Activated T-helper 1 cell treated with anti-CD3 and anti-CD28 coated beads, Interleukin-12 subunit alpha, Interleukin-12 subunit beta, Interleukin-2, Interleukin-4 antibody, amounts not matched to agents 30 ng/mL and 10 ng/mL and 1 ng/mL, durations not matched to agents 14 hours and 24 hours and 36 hours (primary cell): Measurements from ENCODE around the gene CADM4. TPM values are rescaled to one million over a fixed set of nuclear protein-coding genes. Genes with fewer than 3 reads are reported as not detected.
A peak's percentile ranks its signal among the peaks of the same experiment; 100 is the strongest.

ENCODE experiments used
- DNase-seq: peaks from one replicate; pipeline ENCODE4 v3.0.0; 2021; ENCODE audit warnings: low spot score
- H3K27ac Mint-ChIP-seq: one replicate; pipeline ENCODE4 v1.8.0; 2021; ENCODE audit warnings: mild to moderate bottlenecking, mixed read lengths
- H3K27me3 Mint-ChIP-seq: one replicate; pipeline ENCODE4 v1.8.0; 2022; ENCODE audit warnings: mild to moderate bottlenecking, moderate library complexity, mixed read lengths; ENCODE audit not compliant: insufficient read depth
- H3K36me3 Mint-ChIP-seq: one replicate; pipeline ENCODE4 v1.8.0; 2021; ENCODE audit warnings: low read depth, mixed read lengths
- H3K4me1 Mint-ChIP-seq: one replicate; pipeline ENCODE4 v1.8.0; 2021; ENCODE audit warnings: low read depth, mixed read lengths
- H3K4me3 Mint-ChIP-seq: one replicate; pipeline ENCODE4 v1.8.0; 2021; ENCODE audit warnings: mild to moderate bottlenecking, moderate library complexity, mixed read lengths
- H3K9me3 Mint-ChIP-seq: one replicate; pipeline ENCODE4 v1.8.0; 2021; ENCODE audit warnings: mixed read lengths
- intact Hi-C: fragments of 100-400 bp; cut with micrococcal nuclease; formaldehyde crosslinking; loops from one replicate; pipeline ENCODE4 v1.15.1; 2024
- total RNA-seq: library from RNA; stranded (reverse); gene quantifications from 2 replicates; pipeline ENCODE4 v1.2.3, GENCODE V29; 2022

CADM4 gene
- total RNA-seq, 1 donor from 2014 or later, result 0.39 TPM

GRCh38 chr19:43623889-43624670 is 15.6 kb downstream of the CADM4 start:
- no peak overlapping the region for H3K27ac Mint-ChIP-seq
- peaks cover 31% of the 10 kb centered on the region for H3K4me1 Mint-ChIP-seq
- intact Hi-C loops, result no loop called here
- no peaks in the 10 kb centered on the region for H3K9me3 Mint-ChIP-seq
- no peak for DNase-seq
- peaks cover 6% of the 10 kb centered on the region for H3K27me3 Mint-ChIP-seq
- H3K4me3 Mint-ChIP-seq, result no peak overlapping the region
- H3K36me3 Mint-ChIP-seq, result no peaks in the 10 kb centered on the region

- Mint-ChIP-seq H3K27me3 (peaks cover 3% of the 10 kb centered on the region), H3K4me1 (peaks cover 31% of the 10 kb centered on the region), H3K9me3 (no peaks in the 10 kb centered on the region), H3K27ac (no peak overlapping the region), H3K4me3 (no peak overlapping the region), H3K36me3 (no peaks in the 10 kb centered on the region)
- no peak for DNase-seq
- intact Hi-C loops, result no loop called here
Observed at GRCh38 chr19:43622956-43623355, 16.7 kb downstream of the CADM4 start.

GRCh38 chr19:43622070-43622469 is 17.6 kb downstream of the CADM4 start:
- Mint-ChIP-seq H3K27ac (no peak overlapping the region), H3K9me3 (no peaks in the 10 kb centered on the region), H3K4me3 (no peak overlapping the region), H3K36me3 (no peaks in the 10 kb centered on the region), H3K4me1 (peaks cover 31% of the 10 kb centered on the region), H3K27me3 (peaks cover 3% of the 10 kb centered on the region)
- no peak for DNase-seq
- intact Hi-C loops, result no loop called here

- Mint-ChIP-seq H3K4me3 (peak overlapping the region; percentile 98), H3K4me1 (peaks cover 31% of the 10 kb centered on the region), H3K27ac (peak overlapping the region; percentile 99), H3K36me3 (no peaks in the 10 kb centered on the region), H3K9me3 (no peaks in the 10 kb centered on the region), H3K27me3 (no peaks in the 10 kb centered on the region)
- DNase-seq, result peak; percentile 78
- intact Hi-C loops, result loop anchor here (1.0 kb wide), 1 partner anchor 20 kb away; no protein-coding TSS in a partner anchor
Observed at GRCh38 chr19:43620061-43621001, 19.3 kb downstream of the CADM4 start.

- H3K4me1 Mint-ChIP-seq, result peaks cover 23% of the 10 kb centered on the region
- no peaks in the 10 kb centered on the region for H3K36me3 Mint-ChIP-seq
- no peaks in the 10 kb centered on the region for H3K27me3 Mint-ChIP-seq
- H3K9me3 Mint-ChIP-seq, result no peaks in the 10 kb centered on the region
- peak within 1 kb of the TSS; percentile 98 for H3K4me3 Mint-ChIP-seq
- intact Hi-C loops, result loop anchor here (1.0 kb wide), 10 partner anchors 21 to 165 kb away; partner anchors contain the start of genes IRGQ, PHLDB3, PINLYP and SMG9
- peak within 1 kb of the TSS; percentile 99 for H3K27ac Mint-ChIP-seq
- DNase-seq, result peak; percentile 86
Observed at GRCh38 chr19:43619262-43620060, 20.2 kb downstream of the CADM4 start, which contains the start of gene ZNF428. TSS of gene ZNF428 (minus strand) at chr19:43619629. CDS start at chr19:43614304, 5,325 bp downstream.

GRCh38 chr19:43618921-43619261 is 20.8 kb downstream of the CADM4 start:
- intact Hi-C loops, result loop anchor here (1.0 kb wide), 9 partner anchors 23 to 165 kb away; partner anchors contain the start of genes IRGQ, PHLDB3, PINLYP and SMG9
- peak overlapping the region; percentile 94 for H3K27ac Mint-ChIP-seq
- H3K27me3 Mint-ChIP-seq, result no peaks in the 10 kb centered on the region
- H3K4me3 Mint-ChIP-seq, result peak overlapping the region; percentile 98
- H3K4me1 Mint-ChIP-seq, result peaks cover 18% of the 10 kb centered on the region
- no peaks in the 10 kb centered on the region for H3K36me3 Mint-ChIP-seq
- no peaks in the 10 kb centered on the region for H3K9me3 Mint-ChIP-seq
- no peak for DNase-seq

- Mint-ChIP-seq H3K27me3 (no peaks in the 10 kb centered on the region), H3K4me3 (peak overlapping the region; percentile 5), H3K36me3 (no peaks in the 10 kb centered on the region), H3K27ac (no peak overlapping the region), H3K9me3 (no peaks in the 10 kb centered on the region), H3K4me1 (peaks cover 17% of the 10 kb centered on the region)
- no peak for DNase-seq
- intact Hi-C loops, result no loop called here
Observed at GRCh38 chr19:43616954-43617353, 22.7 kb downstream of the CADM4 start.

GRCh38 chr19:43616306-43616705 is 23.3 kb downstream of the CADM4 start:
- intact Hi-C loops, result no loop called here
- H3K36me3 Mint-ChIP-seq, result no peaks in the 10 kb centered on the region
- H3K4me3 Mint-ChIP-seq, result no peak overlapping the region
- H3K4me1 Mint-ChIP-seq, result peaks cover 12% of the 10 kb centered on the region
- H3K9me3 Mint-ChIP-seq, result no peaks in the 10 kb centered on the region
- no peak for DNase-seq
- no peak overlapping the region for H3K27ac Mint-ChIP-seq
- H3K27me3 Mint-ChIP-seq, result no peaks in the 10 kb centered on the region

GRCh38 chr19:43612374-43612773 is 27.3 kb downstream of the CADM4 start:
- Mint-ChIP-seq H3K4me1 (peaks cover 3% of the 10 kb centered on the region), H3K27ac (peak overlapping the region; percentile 18), H3K9me3 (no peaks in the 10 kb centered on the region), H3K4me3 (no peak overlapping the region), H3K36me3 (no peaks in the 10 kb centered on the region), H3K27me3 (no peaks in the 10 kb centered on the region)
- intact Hi-C loops, result no loop called here
- no peak for DNase-seq

GRCh38 chr19:43611788-43612187 is 27.9 kb downstream of the CADM4 start, which contains the start of gene SRRM5:
TSS of gene SRRM5 (plus strand) at chr19:43612088. CDS start at chr19:43612122, 34 bp downstream.
- no peak for DNase-seq
- intact Hi-C loops, result no loop called here

GRCh38 chr19:43610493-43610892 is 29.2 kb downstream of the CADM4 start:
- H3K4me3 Mint-ChIP-seq, result no peak overlapping the region
- H3K27ac Mint-ChIP-seq, result no peak overlapping the region
- H3K27me3 Mint-ChIP-seq, result no peaks in the 10 kb centered on the region
- intact Hi-C loops, result no loop called here
- H3K9me3 Mint-ChIP-seq, result no peaks in the 10 kb centered on the region
- peaks cover 3% of the 10 kb centered on the region for H3K4me1 Mint-ChIP-seq
- H3K36me3 Mint-ChIP-seq, result no peaks in the 10 kb centered on the region
- no peak for DNase-seq

More at GRCh38 chr19:43611788-43612187, 27.9 kb downstream of the CADM4 start, which contains the start of gene SRRM5:
- Mint-ChIP-seq H3K27me3 (no peaks in the 10 kb centered on the region), H3K4me1 (peaks cover 3% of the 10 kb centered on the region), H3K9me3 (no peaks in the 10 kb centered on the region), H3K4me3 (no peak within 1 kb of the TSS), H3K36me3 (no peaks in the 10 kb centered on the region), H3K27ac (peak within 1 kb of the TSS; percentile 18)

GRCh38 chr19:43609872-43610271 is 29.8 kb downstream of the CADM4 start:
- no peaks in the 10 kb centered on the region for H3K27me3 Mint-ChIP-seq
- no peak overlapping the region for H3K27ac Mint-ChIP-seq
- no peak overlapping the region for H3K4me3 Mint-ChIP-seq
- intact Hi-C loops, result no loop called here
- no peak for DNase-seq
- H3K4me1 Mint-ChIP-seq, result peaks cover 3% of the 10 kb centered on the region
- H3K36me3 Mint-ChIP-seq, result no peaks in the 10 kb centered on the region
- H3K9me3 Mint-ChIP-seq, result no peaks in the 10 kb centered on the region
